ENCODE results near the gene AJAP1.
A peak's percentile ranks its signal among the peaks of the same experiment; 100 is the strongest.

Gene AJAP1

DNA sequence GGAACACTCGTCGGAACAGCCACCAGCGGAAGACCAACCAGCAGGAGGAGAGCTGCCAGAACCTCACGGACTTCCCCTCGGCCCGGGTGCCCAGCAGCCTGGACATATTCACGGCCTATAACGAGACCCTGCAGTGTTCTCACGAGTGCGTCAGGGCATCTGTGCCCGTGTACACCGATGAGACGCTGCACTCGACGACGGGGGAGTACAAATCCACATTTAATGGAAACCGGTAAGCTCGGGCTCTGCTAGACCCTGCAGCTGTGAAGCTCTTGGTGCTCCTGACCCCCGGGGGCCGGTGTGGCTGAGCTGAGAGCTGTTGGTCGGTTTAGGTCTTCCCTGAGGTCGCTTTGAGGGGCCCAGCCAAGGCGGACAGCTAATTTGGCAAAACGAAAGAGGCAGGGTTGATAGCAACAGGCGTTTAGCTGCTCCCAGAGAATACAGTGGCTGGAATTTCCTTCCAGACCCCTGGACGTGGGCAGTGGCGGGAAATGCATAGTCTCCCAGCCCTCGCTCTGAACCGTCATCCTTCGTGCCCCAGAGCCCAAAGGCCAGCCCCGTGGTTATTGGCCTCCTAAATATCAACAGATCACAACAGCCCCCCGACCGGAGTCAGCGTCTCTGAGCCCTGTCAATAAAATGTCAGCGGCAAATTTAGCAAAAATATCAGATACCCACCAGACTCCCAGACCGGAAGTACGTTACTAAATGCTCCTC, 118.0 kb downstream of the AJAP1 start:
- DNase-seq (ENCODE audit: low spot score) = no peak

DNA sequence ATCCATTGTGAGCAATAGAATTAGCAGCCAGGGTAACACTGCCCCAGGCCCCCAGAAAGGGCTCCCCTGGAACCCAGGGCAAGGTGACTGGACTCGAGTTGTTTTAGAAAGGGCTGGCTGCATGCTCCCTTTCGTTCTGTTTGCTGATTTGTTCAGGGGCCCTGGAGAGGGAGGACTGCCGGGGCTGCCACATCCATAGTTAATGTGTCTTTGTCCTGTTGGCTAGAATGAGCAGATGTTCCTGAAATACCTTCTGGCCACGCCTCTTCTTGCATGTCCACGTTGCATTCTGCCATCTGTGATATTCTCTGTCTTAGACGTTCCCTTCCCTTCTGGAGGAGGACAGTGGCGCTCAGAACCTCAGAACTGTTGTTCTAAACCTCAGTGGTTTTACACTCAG, 118.8 kb downstream of the AJAP1 start:
- no peak for DNase-seq (ENCODE audit: low spot score)

DNA sequence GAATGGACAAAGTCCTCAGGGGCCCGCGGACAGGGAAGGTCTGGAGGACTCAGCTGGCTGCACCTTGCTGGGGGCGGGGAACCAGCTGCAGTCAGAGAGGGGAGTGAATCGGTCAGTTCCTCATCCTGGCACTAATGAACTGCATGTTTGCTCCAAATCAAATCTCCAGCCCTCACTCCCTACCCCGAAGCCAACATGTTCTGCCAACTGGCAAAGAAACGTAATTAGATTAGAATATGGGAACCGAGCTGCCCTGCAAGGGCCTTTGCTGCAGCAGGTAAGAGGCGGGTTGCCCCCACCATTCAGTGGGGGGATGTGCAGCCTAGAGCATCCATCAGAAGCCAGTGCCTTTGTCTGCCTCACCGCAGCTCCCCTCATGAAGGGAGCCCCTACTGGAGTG, 121.1 kb downstream of the AJAP1 start:
- DNase-seq (ENCODE audit: low spot score) = no peak

DNA sequence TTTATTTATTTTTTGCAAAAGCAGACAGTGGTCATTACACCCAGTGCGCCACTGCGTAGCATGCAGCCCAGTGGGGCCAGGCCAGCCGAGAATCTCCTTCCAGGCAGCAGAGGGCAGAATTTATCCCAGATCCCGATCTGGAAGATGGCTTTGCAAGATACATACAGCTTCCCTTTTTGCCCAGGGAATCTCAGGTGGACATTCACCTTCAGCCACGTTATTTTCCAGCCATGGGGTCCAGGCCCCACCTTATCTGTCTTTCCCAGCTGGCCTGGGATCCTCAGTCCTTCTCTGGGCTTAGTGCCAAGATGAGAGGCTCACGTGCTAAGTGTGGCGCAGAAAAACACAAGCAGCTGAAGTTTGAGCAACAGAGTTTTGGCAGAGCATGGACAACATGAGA, 123.6 kb downstream of the AJAP1 start:
- no peak for DNase-seq (ENCODE audit: low spot score)

DNA sequence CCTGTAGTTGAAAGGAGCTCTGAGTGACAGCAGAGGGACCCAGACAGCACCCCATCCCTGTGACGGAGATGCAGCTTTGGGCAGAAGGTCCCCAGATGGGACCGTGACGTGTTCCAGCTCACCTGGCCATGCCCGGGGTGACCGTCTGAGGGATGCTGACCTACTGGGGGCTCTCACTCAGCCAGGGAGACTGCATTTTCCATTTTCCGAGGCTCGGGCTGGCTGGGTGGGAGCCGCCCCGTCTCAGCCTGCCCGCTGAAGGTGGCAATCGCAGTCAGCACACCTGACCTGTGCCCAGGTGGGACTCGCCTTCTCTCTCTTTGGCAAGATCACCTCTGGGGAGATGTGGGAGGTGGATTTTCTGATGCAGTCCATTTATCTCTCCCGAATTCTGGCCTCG, 127.2 kb downstream of the AJAP1 start:
- no peak for DNase-seq (ENCODE audit: low spot score)

- no peak for DNase-seq (ENCODE audit: low spot score)
Measured at GRCh38 chr1:4784761-4785160, 130.4 kb downstream of the AJAP1 start.

DNA sequence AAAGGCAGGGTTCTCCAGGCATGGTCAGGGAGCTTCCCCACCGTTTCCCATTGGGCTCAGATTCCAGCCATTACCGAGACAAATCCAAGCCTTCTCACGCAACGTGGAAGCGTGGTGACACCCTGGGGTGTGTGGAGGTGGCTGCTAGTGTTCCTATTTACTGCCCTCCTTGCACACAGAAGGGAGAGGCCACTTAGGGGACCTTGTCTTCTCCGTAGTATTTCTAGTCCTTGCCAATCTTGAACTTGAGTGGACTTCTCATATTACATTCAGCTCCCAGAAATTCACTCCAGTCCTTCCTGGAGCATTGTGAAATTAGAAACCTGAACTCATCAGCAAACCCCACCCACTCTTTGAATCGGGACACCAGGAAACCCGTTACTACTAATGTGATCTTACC, 131.6 kb downstream of the AJAP1 start:
- DNase-seq (ENCODE audit: low spot score) = no peak

GRCh38 chr1:4787551-4787950, 133.1 kb downstream of the AJAP1 start:
- DNase-seq (ENCODE audit: low spot score) = no peak

DNA sequence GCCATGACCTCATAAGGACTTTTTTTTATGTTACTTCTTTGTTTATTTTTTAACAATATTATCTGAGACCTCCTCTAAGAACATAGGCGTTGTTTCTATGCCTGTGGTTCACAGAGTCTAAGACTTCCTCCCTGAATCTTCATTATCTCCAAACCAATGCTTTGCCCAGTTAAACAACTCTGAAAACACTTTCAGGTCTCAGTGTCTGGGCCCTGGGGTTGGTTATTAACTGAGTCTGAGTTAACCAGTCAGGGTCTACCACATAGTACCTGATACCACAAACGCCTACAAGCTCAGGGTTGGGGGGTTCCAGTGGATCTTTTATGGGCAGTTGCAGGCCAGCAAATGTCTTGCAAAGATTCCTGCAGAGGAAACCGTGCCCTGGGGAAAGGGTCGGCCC, 138.2 kb downstream of the AJAP1 start:
- no peak for DNase-seq (ENCODE audit: low spot score)

- no peak for DNase-seq (ENCODE audit: low spot score)
Measured at GRCh38 chr1:4794020-4794780, 139.8 kb downstream of the AJAP1 start.

GRCh38 chr1:4796161-4797015, 142.0 kb downstream of the AJAP1 start:
- DNase-seq (ENCODE audit: low spot score) = no peak

DNA sequence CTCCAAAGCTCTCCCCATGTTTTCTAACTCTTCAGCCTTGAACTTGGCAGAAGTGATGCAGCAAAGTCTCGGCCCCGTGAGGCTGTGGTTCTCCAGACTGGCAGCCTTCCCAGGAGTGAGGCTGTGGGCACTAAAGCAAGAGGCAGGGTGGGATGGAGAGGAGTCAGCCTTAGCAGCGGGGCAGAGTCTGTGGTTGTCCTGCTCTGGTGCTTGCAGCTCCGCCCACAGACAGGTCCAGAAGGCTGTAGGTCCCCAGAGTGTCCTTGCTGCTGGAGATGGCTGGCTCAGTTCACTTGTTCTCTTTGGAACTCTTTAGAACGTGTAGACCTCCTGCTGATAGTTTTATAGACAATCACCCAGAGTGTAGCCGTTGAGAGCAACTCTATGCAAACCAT, 142.6 kb downstream of the AJAP1 start:
- no peak for DNase-seq (ENCODE audit: low spot score)

- DNase-seq (ENCODE audit: low spot score) = no peak
Measured at GRCh38 chr1:4797429-4797828, 143.0 kb downstream of the AJAP1 start.

DNA sequence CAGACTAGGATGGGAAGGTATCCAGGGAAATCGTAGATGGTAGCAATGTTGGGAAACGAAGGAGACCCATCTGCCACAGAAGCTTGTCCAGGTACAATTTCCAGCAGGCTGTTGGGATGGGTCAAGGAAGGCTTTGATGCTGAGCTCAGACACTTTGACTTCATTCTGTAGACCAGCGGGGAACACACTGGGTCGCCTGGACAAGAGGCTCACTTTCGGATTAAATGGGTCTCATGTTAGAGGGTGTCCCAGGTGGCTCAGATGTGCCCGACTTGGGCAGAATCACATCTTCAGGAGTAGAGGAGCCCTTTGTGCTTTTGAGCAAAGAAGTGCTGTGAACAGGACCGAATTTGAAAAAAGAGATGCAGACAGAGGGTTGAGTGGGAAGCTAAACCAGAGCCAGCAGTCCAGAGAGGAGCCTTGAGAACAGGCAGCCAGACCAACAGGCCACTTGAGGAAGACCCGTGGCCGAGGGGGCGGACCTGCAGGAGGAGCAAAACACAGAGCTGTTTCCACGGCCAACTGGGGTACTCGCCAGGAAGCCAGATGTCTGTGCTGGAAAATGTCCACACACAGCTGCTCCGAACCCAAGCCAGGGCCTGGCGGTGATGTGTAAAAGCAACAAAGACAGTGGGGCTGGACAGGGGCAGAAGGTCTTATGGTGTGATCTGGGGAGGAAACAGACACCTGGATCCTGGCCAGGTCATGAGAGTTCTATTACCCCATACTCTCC, 146.9 kb downstream of the AJAP1 start:
- no peak for DNase-seq (ENCODE audit: low spot score)

- DNase-seq (ENCODE audit: low spot score) = no peak
Measured at GRCh38 chr1:4802024-4802423, 147.6 kb downstream of the AJAP1 start.

DNA sequence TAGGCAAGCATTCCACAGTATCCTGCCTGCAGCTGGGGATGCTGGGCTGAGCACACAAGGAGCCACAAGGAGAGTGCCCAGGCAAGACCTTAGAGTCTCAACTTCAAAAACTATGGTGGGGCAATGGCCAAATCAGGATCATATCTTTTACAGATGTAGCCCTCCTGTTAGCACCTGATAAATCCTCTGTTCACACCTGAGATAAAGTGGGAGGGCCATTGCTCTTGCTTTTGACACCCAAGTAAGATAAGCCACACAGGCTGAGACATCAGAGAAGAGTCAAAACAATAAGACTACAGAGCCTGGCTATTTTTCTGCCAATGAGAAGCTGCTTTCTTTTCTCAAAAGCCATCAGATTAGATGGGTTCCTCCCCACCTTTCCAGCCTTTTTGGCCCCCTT, 148.9 kb downstream of the AJAP1 start:
- DNase-seq (ENCODE audit: low spot score) = no peak

DNA sequence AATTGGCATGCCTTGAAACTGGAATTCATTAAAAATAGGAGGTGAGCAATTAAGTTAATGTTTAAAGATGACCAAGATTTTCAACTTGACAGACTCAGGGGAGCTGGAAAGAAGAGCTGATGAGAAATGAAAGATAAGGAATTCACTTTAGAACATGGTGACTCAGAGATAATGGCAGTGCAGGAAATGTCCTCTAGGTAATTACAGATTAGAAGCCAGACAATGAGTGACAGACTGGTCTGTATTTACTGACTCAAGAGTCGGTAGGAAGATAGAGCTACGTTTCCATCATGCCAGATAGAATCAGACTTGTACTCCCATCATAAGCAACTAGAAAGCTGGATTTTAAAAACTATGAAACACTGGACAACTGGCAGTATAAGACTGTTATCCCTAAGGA, 151.6 kb downstream of the AJAP1 start:
- no peak for DNase-seq (ENCODE audit: low spot score)

- no peak for DNase-seq (ENCODE audit: low spot score)
Measured at GRCh38 chr1:4820543-4820942, 166.1 kb downstream of the AJAP1 start.

- peak; percentile 12 for DNase-seq (ENCODE audit: low spot score)
Measured at GRCh38 chr1:4825800-4826450, 171.5 kb downstream of the AJAP1 start.

DNA sequence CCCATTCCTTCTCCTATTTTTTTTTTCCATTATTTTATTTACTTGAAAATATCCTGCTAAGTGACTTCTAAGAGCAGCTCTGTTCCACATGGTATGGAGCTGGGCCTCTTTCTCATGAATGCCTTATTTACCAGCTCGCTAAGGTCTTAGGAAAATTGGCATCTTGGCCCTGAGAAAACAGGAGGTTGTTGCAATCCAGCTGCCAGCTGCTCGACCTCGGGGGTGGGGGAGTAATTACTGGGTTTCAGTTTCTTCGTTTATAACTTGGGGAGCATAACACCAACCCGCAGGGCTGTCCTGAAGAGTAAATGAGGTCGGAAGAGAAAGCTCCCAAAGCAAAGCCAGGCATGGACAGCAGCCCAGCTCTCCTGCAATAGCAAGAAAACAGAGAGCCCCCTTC, 176.3 kb downstream of the AJAP1 start:
- no peak for DNase-seq (ENCODE audit: low spot score)

DNA sequence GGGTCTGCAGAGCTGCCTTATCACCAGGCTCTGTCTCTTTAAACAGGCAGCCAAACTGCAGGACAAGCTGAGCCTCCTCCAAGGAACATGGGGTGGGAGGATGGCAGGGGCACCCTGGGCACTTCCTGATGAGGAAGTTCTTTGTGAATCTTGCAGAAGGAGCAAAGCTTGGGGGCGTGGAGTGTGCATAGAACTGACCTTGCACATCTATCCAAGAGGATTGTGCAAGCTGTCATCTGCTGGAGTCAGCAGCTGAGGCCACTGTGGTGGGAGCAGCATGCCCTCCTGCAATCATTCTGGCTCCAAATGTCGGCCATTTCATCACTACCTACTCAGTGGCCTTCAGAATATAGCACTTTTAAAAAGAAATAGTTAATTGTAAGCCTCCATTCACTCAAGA, 182.2 kb downstream of the AJAP1 start:
- no peak for DNase-seq (ENCODE audit: low spot score)
